DND-41 (cell line): ENCODE measurements around the gene RASL10A.

Source experiments
- ATAC-seq: fragments of 200-7000 bp; cut with Tn5 transposase; 3 replicates; pipeline ENCODE4 v1.9.1; 2021; ENCODE audit warnings: low read depth; ENCODE audit not compliant: insufficient read depth
- DNase-seq: peaks from one replicate; pipeline ENCODE4 v3.0.0-alpha.2; 2020
- H2AFZ ChIP-seq: 2 replicates; pipeline ENCODE4 v1.6.0; 2012; ENCODE audit warnings: low read depth, low read length
- H3K27ac ChIP-seq: 2 replicates; pipeline ENCODE4 v1.5.1; 2012; ENCODE audit warnings: low read length, inconsistent platforms
- H3K27me3 ChIP-seq: fragments of 200-600 bp; sonication (generic); 2 replicates; pipeline ENCODE4 v1.6.0; 2012; ENCODE audit warnings: low read length, mild to moderate bottlenecking, inconsistent platforms; ENCODE audit not compliant: insufficient read depth, poor library complexity
- H3K36me3 ChIP-seq: 2 replicates; pipeline ENCODE4 v1.5.1; 2012; ENCODE audit warnings: low read length, inconsistent platforms; ENCODE audit not compliant: insufficient read depth
- H3K4me1 ChIP-seq: 2 replicates; pipeline ENCODE4 v1.5.1; 2012; ENCODE audit warnings: mild to moderate bottlenecking, low read length; ENCODE audit not compliant: insufficient read depth
- H3K4me2 ChIP-seq: 2 replicates; pipeline ENCODE4 v1.6.0; 2012; ENCODE audit warnings: mild to moderate bottlenecking, moderate library complexity, low read length, inconsistent platforms; ENCODE audit not compliant: insufficient read depth
- H3K4me3 ChIP-seq, 2 experiments: fragments of 200-600 bp in 1 of 2; shearing (Covaris generic) in 1 of 2; 2 replicates each; pipeline ENCODE4 v1.5.1; 2012 to 2016; ENCODE audit warnings: inconsistent platforms in 2 of 2, low read length in 2 of 2, mild to moderate bottlenecking in 2 of 2, low read depth in 1 of 2, moderate library complexity in 1 of 2
- H3K79me2 ChIP-seq: 2 replicates; pipeline ENCODE4 v1.6.0; 2012; ENCODE audit warnings: low read length, inconsistent platforms; ENCODE audit not compliant: insufficient read depth
- H3K9ac ChIP-seq: 2 replicates; pipeline ENCODE4 v1.6.0; 2012; ENCODE audit warnings: low read depth, mild to moderate bottlenecking, inconsistent platforms, low read length, moderate library complexity
- H3K9me3 ChIP-seq: 2 replicates; pipeline ENCODE4 v1.5.1; 2012; ENCODE audit warnings: low read length, moderate library complexity, mild to moderate bottlenecking, inconsistent platforms; ENCODE audit not compliant: insufficient read depth, severe bottlenecking
- H4K20me1 ChIP-seq: 2 replicates; pipeline ENCODE4 v1.6.0; 2012; ENCODE audit warnings: low read length; ENCODE audit not compliant: insufficient read depth
- CTCF ChIP-seq: IDR thresholded peaks from 2 replicates; pipeline ENCODE4 v1.5.1; 2012; ENCODE audit warnings: borderline replicate concordance, low read length, moderate library complexity, mild to moderate bottlenecking; ENCODE audit not compliant: poor library complexity, severe bottlenecking; ENCODE audit errors: extremely low read depth
- EZH2 ChIP-seq: IDR thresholded peaks from 3 replicates; pipeline ENCODE4 v1.6.1; 2012; ENCODE audit warnings: borderline replicate concordance, low read depth, mild to moderate bottlenecking, moderate library complexity, low read length, inconsistent platforms; ENCODE audit not compliant: severe bottlenecking

The RASL10A gene

GRCh38 chr22:29339381-29340235 lies 24.1 kb upstream of the RASL10A start:
- no peak overlapping the region for H3K9ac ChIP-seq
- DNase-seq, result no peak
- peaks cover 96% of the 10 kb centered on the region for H3K36me3 ChIP-seq
- H4K20me1 ChIP-seq, result peaks cover 10% of the 10 kb centered on the region; the same call in 1 of the 2 replicates
- H2AFZ ChIP-seq, result no peak overlapping the region
- no peaks in the 10 kb centered on the region for H3K4me1 ChIP-seq
- no peaks in the 10 kb centered on the region for H3K9me3 ChIP-seq
- no peak overlapping the region for H3K4me2 ChIP-seq
- no peaks in the 10 kb centered on the region for H3K79me2 ChIP-seq
- H3K27ac ChIP-seq, result no peak overlapping the region
- H3K27me3 ChIP-seq, result no peaks in the 10 kb centered on the region
- H3K4me3 ChIP-seq, result no peak overlapping the region
- TF ChIP-seq EZH2 (no peak), CTCF (no peak)
- ATAC-seq, result no peak

- DNase-seq (no peak), ATAC-seq (no peak)
- Histone ChIP-seq H3K4me3 (no peak overlapping the region), H3K27me3 (no peaks in the 10 kb centered on the region), H3K9ac (no peak overlapping the region), H3K36me3 (peaks cover 94% of the 10 kb centered on the region), H3K4me2 (no peak overlapping the region), H3K9me3 (no peaks in the 10 kb centered on the region), H3K79me2 (no peaks in the 10 kb centered on the region), H3K27ac (no peak overlapping the region), H3K4me1 (no peaks in the 10 kb centered on the region), H2AFZ (no peak overlapping the region), H4K20me1 (peaks cover 8% of the 10 kb centered on the region; the same call in 1 of the 2 replicates)
- TF ChIP-seq EZH2 (no peak), CTCF (no peak)
These were observed 22.9 kb upstream of the RASL10A start for GRCh38 chr22:29338398-29338797.

DNA sequence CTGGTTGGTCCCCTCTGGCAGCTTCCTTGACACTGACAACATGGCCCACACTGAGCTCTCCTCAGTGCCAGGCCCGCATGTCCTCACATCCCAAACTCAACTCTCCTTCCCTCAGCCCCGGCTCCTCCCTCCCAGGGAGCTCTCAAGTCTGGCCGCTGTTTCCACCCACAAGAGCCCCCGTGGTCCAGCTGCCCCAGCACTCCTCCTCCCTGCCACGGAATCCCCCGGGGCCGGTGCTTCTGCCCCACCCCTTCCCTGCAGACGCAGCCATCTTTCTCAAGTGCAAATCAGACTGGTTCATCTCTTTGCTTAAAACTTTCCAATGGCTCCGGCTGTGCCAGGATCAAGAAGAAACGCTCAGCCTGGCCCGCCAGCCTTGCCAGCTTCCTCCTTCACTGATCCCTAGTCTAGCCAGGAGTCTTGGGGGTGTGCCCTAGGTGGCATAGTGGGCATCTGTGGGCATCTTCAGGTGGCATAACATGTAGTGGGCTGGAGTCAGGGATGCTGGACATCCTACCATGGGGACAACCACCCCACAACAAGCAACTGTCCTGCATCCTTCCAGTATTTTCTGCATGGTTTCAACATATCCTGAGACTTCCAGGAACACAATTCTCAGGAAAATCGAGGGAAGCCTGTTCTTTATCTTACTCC lies 22.3 kb upstream of the RASL10A start:
- no peaks in the 10 kb centered on the region for H3K9me3 ChIP-seq
- no peak for TF ChIP-seq EZH2
- TF ChIP-seq CTCF, result no peak

More for the DNA sequence above, 22.3 kb upstream of the RASL10A start:
- ATAC-seq (no peak), DNase-seq (no peak)
- Histone ChIP-seq H3K27ac (no peak overlapping the region), H3K9ac (no peak overlapping the region), H3K4me1 (no peaks in the 10 kb centered on the region), H3K4me3 (no peak overlapping the region), H3K36me3 (peaks cover 94% of the 10 kb centered on the region), H2AFZ (no peak overlapping the region), H3K27me3 (no peaks in the 10 kb centered on the region), H4K20me1 (0 out of 2 replicates have a peak, but pooled peaks cover 5% of the 10 kb centered on the region), H3K79me2 (no peaks in the 10 kb centered on the region), H3K4me2 (no peak overlapping the region)
